Stimulated activated CD8-positive, alpha-beta memory T cell treated with anti-CD3 and anti-CD28 coated beads, Interleukin-2, amount 100 ng/mL, for 1 hour (primary cell): ENCODE measurements around the gene MTARC1.

Source experiments
- DNase-seq, 2 donors: peaks; one replicate each; pipeline ENCODE4 v3.0.0-alpha.2; 2020; ENCODE audit warnings: low read depth in 2 of 2

MTARC1 gene

GRCh38 chr1:220833436-220833835 lies 46.7 kb downstream of the MTARC1 start:
- DNase-seq, result no peak

GRCh38 chr1:220834155-220834870 lies 47.6 kb downstream of the MTARC1 start:
- DNase-seq, result no peak
